Neural cell (in vitro differentiated cells): ENCODE data around the gene PNMA8C.

Experiments used
- POLR2AphosphoS5 ChIP-seq: IDR thresholded peaks from 2 replicates; pipeline ENCODE4 v1.6.1; 2012
- RAD21 ChIP-seq: fragments of 450-650 bp; conservative IDR thresholded peaks from 2 replicates; pipeline ENCODE4 v1.6.1; 2014; ENCODE audit warnings: antibody characterized with exemption, mild to moderate bottlenecking, moderate library complexity
- SMC3 ChIP-seq: fragments of 450-650 bp; conservative IDR thresholded peaks from 2 replicates; pipeline ENCODE4 v1.6.1; 2014; ENCODE audit warnings: antibody characterized with exemption, mild to moderate bottlenecking, moderate library complexity; ENCODE audit not compliant: poor library complexity
- TF ChIP-seq, protein P1 (sequence below): fragments of 450-650 bp; IDR thresholded peaks from 2 replicates; pipeline ENCODE4 v1.5.1; 2014; ENCODE audit warnings: antibody characterized with exemption, mild to moderate bottlenecking, moderate library complexity; ENCODE audit not compliant: poor library complexity, severe bottlenecking

DNA sequence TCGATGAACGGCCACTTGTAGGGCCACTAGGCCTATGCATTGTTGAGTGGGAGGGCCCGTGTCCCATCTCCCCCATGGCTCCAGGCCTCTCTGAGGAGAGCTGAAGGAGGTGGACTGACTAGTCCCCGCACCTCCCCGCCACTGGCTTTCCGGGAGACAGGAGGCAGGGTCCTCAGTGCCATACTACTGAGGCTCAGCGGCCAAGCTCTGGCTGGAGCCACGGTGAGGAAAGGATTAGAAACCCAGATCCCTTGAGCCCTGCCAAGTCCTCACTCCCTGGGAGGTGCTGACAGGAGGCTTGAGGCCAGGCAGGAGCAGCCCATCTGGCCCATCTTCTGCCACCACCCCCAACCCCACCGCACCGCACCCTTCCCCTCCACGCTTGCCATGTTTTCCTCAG is 44.3 kb downstream of the PNMA8C start:
- TF ChIP-seq, protein P1, sequence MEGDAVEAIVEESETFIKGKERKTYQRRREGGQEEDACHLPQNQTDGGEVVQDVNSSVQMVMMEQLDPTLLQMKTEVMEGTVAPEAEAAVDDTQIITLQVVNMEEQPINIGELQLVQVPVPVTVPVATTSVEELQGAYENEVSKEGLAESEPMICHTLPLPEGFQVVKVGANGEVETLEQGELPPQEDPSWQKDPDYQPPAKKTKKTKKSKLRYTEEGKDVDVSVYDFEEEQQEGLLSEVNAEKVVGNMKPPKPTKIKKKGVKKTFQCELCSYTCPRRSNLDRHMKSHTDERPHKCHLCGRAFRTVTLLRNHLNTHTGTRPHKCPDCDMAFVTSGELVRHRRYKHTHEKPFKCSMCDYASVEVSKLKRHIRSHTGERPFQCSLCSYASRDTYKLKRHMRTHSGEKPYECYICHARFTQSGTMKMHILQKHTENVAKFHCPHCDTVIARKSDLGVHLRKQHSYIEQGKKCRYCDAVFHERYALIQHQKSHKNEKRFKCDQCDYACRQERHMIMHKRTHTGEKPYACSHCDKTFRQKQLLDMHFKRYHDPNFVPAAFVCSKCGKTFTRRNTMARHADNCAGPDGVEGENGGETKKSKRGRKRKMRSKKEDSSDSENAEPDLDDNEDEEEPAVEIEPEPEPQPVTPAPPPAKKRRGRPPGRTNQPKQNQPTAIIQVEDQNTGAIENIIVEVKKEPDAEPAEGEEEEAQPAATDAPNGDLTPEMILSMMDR, result no peak
- TF ChIP-seq RAD21, result no peak
- TF ChIP-seq SMC3, result no peak
- no peak for TF ChIP-seq POLR2AphosphoS5
